HUES64 (cell line): ENCODE data around the gene NHSL2.

Experiments used
- H3K27ac ChIP-seq: 2 replicates; pipeline ENCODE4 v1.7.0; 2013; ENCODE audit warnings: low read depth, low read length, inconsistent platforms
- H3K27me3 ChIP-seq: 2 replicates; pipeline ENCODE4 v1.6.1; 2013; ENCODE audit warnings: mild to moderate bottlenecking, low read length; ENCODE audit not compliant: insufficient read depth
- H3K36me3 ChIP-seq: 2 replicates; pipeline ENCODE4 v1.6.1; 2013; ENCODE audit warnings: mild to moderate bottlenecking, low read length; ENCODE audit not compliant: insufficient read depth
- H3K4me1 ChIP-seq: 2 replicates; pipeline ENCODE4 v1.6.1; 2013; ENCODE audit warnings: mild to moderate bottlenecking, low read length, moderate library complexity; ENCODE audit not compliant: insufficient read depth
- H3K4me3 ChIP-seq: 2 replicates; pipeline ENCODE4 v1.5.1; 2013; ENCODE audit warnings: mild to moderate bottlenecking, low read length, moderate library complexity
- H3K9ac ChIP-seq: 2 replicates; pipeline ENCODE4 v1.6.1; 2013; ENCODE audit warnings: mild to moderate bottlenecking, low read depth, low read length
- H3K9me3 ChIP-seq: 2 replicates; pipeline ENCODE4 v1.6.1; 2013; ENCODE audit warnings: low read depth, low read length; ENCODE audit not compliant: insufficient read depth
- whole genome bisulfite sequencing: fragments of 150-250, 120-280 bp; methylation state at CpG from one replicate; pipeline ENCODE4 v1.1.7; 2013; ENCODE audit warnings: missing lambda C conversion rate; 5-methylcytosine and 5-hydroxymethylcytosine counted together

The NHSL2 gene

DNA sequence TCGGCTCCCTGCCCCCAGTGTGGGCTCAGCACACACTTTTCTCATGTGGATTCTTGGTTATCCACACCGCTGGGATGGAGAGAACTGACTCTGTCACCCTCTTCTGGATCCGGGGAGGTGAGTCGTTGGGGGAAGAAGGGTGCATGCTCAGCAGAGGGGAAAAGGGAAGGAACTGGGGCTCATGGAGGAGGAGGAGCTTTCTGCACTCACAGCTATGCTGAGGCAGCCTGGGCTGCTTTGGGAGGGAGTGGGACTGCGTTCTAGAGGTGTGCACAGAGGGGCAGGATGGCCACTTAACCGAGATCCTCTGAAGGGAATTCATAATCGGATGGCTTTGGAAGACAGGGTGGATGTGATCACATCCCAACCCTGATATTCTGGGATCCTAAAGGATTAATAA lies 169.5 kb downstream of the NHSL2 start:
- Histone ChIP-seq H3K36me3 (no peaks in the 10 kb centered on the region), H3K4me1 (peaks cover 12% of the 10 kb centered on the region; the same call in 1 of the 2 replicates), H3K9me3 (no peaks in the 10 kb centered on the region), H3K27me3 (no peaks in the 10 kb centered on the region), H3K9ac (no peak overlapping the region), H3K4me3 (no peak overlapping the region; the same call in 1 of the 2 replicates), H3K27ac (no peak overlapping the region)
- 90% methylated on average over 7 of the region's 7 CpGs for WGBS

DNA sequence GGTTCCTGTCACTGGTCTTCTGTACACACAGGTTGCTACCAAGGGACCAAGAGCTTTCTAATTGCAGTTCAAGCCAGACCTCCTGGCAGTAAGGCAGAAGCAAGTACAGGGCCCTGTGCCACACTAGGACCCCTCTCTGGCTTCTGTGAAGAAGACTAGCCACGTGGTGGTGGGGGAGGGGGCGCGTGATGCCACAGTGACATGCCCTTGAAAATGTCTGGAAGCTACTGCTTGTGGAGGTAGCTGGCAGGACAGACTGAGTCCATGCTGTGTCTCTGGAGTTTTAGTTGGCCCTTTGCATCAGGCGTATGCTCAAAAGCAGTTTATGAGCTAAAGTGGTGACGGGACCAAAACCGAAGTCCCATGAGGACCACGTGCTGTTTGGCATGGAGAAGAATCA lies 170.2 kb downstream of the NHSL2 start:
- WGBS = 92% methylated on average over 7 of the region's 7 CpGs
- Histone ChIP-seq H3K9ac (no peak overlapping the region), H3K36me3 (no peaks in the 10 kb centered on the region), H3K27ac (no peak overlapping the region), H3K4me3 (no peak overlapping the region), H3K27me3 (no peaks in the 10 kb centered on the region), H3K9me3 (no peaks in the 10 kb centered on the region), H3K4me1 (peaks cover 12% of the 10 kb centered on the region; the same call in 1 of the 2 replicates)

DNA sequence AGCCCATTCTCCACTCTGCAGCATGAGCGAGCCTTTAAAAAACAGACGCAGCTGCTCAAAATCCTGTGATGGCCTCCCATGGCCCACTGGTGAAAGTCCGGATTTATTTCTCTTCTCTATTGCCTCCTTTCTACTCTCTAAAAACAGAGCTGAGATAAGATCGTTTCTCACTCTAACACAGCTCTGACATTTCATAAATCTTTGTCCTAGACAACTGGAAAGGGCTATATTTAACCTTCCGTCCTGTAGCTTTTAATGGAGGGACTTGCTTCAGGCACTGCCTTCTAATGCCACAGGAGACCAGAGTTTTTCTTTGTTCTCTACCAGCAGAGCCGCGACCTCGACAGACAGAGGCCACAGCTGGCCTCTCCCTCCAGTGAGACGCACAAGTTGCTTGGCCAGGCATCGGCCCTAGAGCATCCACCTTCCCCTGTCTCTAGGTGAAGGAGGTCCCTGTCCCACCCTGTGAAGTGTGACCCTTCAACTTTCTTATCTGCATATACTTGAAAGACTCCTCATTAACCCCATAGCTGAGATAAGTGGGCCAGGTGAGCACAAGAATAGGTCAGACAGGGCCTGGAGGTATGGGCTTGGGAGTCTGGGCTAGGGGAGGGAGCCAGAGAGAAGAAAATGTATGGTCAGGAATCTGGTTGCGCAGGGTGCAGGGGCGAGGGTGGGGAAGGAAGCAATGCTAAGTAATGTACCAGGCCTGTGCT lies 171.1 kb downstream of the NHSL2 start:
- WGBS = 94% methylated on average over 12 of the region's 12 CpGs
- Histone ChIP-seq H3K9me3 (no peaks in the 10 kb centered on the region), H3K4me1 (peaks cover 12% of the 10 kb centered on the region; the same call in 1 of the 2 replicates), H3K27ac (no peak overlapping the region), H3K27me3 (no peaks in the 10 kb centered on the region), H3K36me3 (no peaks in the 10 kb centered on the region), H3K4me3 (no peak overlapping the region), H3K9ac (no peak overlapping the region)

DNA sequence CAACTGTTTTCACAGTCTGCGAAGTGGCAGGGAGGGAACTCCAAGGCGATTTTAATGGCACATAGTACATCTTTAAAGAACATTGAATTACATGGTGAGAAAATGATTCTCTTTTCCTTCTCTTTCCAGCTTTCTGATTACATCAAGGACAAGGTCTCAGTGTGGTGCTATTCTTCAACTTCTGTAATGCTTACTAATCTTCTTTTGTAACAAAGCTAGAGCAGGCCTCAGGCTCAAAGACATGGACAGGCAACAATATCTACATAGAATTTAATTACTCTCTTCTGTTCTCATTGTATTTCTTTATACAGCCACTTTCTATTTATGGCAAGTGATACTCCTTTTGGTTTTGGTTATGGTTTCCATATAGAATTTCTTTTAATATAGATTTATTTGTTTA lies 172.6 kb downstream of the NHSL2 start:
- Histone ChIP-seq H3K9me3 (no peaks in the 10 kb centered on the region), H3K27ac (no peak overlapping the region), H3K9ac (no peak overlapping the region), H3K4me1 (peaks cover 12% of the 10 kb centered on the region; the same call in 1 of the 2 replicates), H3K4me3 (no peak overlapping the region), H3K36me3 (no peaks in the 10 kb centered on the region), H3K27me3 (no peaks in the 10 kb centered on the region)
- 100% methylated on average over 2 of the region's 2 CpGs for WGBS

DNA sequence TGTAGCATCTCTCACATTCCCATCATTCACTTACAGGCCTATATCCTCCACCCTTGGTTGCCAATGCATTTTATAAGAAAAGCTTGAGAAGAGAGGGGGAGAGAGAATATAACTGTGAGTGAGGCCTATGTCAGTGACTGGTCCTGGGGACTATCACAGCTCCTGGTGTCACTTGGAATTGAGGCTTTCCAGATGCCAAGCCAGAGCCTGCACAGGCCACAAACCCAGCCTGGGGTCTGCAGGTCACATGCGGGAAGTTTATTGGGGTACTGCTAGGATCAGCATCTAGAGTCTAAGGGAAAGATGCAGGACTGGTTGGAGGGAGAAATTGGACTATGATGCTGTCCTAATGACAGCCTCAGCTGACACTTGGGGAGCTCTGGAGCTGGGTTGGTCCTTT lies 173.5 kb downstream of the NHSL2 start:
- Histone ChIP-seq H3K9me3 (no peaks in the 10 kb centered on the region), H3K27me3 (no peaks in the 10 kb centered on the region), H3K9ac (no peak overlapping the region), H3K27ac (no peak overlapping the region), H3K36me3 (no peaks in the 10 kb centered on the region), H3K4me1 (peaks cover 10% of the 10 kb centered on the region; the same call in 1 of the 2 replicates), H3K4me3 (no peak overlapping the region)
- 80% methylated on average over 1 of the region's 1 CpG for WGBS

DNA sequence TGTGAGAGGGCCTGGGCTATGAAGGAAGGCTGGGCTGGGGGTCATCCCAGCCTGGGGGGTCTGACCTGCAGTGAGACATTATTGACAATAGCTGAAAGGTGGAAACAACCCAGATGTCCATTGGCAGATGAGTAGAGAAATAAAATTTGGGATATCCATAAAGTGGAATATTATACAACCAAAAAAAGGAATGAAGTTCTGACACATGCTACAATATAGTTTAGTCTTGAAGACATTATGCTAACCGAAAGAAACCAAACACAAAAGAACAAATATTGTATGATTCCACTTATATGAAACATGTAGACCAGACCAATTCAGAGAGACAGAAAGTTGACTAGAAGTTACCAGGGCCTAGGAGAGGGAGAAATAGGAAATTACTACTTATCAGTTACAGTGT lies 176.3 kb downstream of the NHSL2 start:
- Histone ChIP-seq H3K36me3 (no peaks in the 10 kb centered on the region), H3K4me1 (no peaks in the 10 kb centered on the region), H3K27ac (no peak overlapping the region), H3K9me3 (no peaks in the 10 kb centered on the region), H3K9ac (no peak overlapping the region), H3K27me3 (no peaks in the 10 kb centered on the region), H3K4me3 (no peak overlapping the region)
- WGBS = no CpG with 5 or more reads among the region's 1 CpG

DNA sequence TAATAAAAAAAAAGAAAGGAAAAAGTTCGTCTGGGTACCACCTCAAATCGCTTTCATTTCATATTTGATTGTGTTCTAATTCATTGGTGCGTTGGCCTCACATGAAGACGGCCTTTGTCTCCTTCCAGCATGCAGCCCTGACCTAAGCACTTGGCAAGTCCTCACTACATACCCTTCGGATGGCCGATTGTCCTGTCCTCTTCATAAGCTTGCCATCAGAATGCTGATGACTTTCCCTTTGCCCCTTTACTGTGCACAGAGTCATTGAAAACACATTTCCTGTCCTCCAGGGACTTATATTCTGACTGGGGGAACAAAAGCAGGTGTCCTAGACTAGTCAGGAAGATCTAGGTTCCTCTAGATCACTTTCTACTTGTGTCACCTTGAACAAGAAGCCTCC lies 178.1 kb downstream of the NHSL2 start:
- H3K4me1 ChIP-seq = no peaks in the 10 kb centered on the region
- no peaks in the 10 kb centered on the region for H3K36me3 ChIP-seq
- H3K9ac ChIP-seq = no peak overlapping the region
- H3K27ac ChIP-seq = no peak overlapping the region
- WGBS = 95% methylated on average over 6 of the region's 6 CpGs
- H3K4me3 ChIP-seq = no peak overlapping the region
- H3K9me3 ChIP-seq = no peaks in the 10 kb centered on the region
- H3K27me3 ChIP-seq = no peaks in the 10 kb centered on the region

DNA sequence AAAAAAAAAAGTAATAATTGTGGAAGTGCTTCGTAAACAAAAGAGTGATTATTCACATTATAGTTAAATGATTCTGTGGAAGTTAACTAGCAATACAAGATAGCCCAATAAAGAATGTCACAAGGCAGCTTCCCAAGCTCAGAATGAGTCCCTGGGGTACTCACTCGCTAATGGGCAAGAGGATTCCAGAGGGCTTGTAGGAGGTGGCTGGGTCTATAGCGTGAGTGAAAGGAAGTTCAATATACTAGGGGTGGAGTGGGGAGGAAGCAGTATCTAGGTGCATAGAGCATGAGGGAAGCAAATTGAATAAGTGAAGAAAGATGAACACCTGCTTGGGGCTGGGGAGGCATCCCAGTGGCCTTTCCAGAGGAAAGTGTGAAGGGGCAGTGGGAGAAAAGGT lies 178.6 kb downstream of the NHSL2 start:
- WGBS = 85% methylated on average over 2 of the region's 3 CpGs
- H3K27me3 ChIP-seq = no peaks in the 10 kb centered on the region
- H3K9ac ChIP-seq = no peak overlapping the region
- no peaks in the 10 kb centered on the region for H3K36me3 ChIP-seq
- H3K27ac ChIP-seq = no peak overlapping the region
- H3K4me1 ChIP-seq = no peaks in the 10 kb centered on the region
- H3K4me3 ChIP-seq = no peak overlapping the region
- no peaks in the 10 kb centered on the region for H3K9me3 ChIP-seq

DNA sequence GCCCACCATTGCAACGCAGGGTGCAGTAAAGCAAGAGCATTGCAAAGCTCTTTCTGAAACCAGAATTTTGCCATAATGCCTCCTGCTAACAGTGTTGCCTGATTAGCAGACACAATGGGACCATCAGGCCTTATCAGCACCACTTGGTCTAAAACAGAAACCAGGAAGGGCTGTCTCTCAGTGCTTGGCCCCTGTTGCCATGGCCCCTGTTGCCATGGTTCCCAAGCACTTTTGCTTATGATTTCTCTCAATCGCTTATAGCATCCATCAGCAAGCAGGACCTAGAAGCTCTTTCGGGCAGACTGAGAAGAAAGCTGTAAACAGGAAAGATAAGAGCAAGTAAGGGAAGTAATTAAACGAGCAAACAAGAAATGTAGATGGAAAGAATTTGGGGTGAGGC lies 184.2 kb downstream of the NHSL2 start:
- H3K27ac ChIP-seq = no peak overlapping the region
- WGBS = 86% methylated on average over 4 of the region's 4 CpGs

DNA sequence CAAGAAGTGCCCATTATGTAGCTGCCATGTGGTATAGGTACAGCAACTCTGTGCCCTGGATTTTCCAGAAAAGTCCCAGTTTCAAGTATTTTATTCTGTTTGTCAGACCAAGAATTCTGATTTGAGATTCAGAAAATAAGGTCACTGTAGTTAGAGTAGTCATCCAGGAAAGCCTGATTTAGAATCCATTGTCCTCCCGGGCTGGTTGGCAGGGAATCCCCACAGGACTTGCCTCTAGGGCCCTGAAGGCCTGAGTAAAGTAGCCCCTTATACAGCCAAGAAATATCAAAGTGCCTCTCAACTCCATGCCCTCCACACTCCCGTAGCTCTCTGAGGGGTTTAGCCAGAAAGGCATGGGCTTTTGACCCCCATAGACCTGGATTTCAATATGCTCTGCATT lies 184.7 kb downstream of the NHSL2 start:
- no peak overlapping the region for H3K27ac ChIP-seq
- no peak overlapping the region for H3K9ac ChIP-seq
- H3K36me3 ChIP-seq = no peaks in the 10 kb centered on the region
- H3K4me3 ChIP-seq = no peak overlapping the region
- H3K9me3 ChIP-seq = no peaks in the 10 kb centered on the region
- H3K4me1 ChIP-seq = peaks cover 13% of the 10 kb centered on the region; the same call in 1 of the 2 replicates
- H3K27me3 ChIP-seq = no peaks in the 10 kb centered on the region
- WGBS = 83% methylated on average over 2 of the region's 2 CpGs

More for the DNA sequence above, 184.2 kb downstream of the NHSL2 start:
- peaks cover 9% of the 10 kb centered on the region; the same call in 1 of the 2 replicates for H3K4me1 ChIP-seq
- H3K9ac ChIP-seq = no peak overlapping the region
- no peaks in the 10 kb centered on the region for H3K27me3 ChIP-seq
- no peaks in the 10 kb centered on the region for H3K9me3 ChIP-seq
- no peak overlapping the region for H3K4me3 ChIP-seq
- H3K36me3 ChIP-seq = no peaks in the 10 kb centered on the region

DNA sequence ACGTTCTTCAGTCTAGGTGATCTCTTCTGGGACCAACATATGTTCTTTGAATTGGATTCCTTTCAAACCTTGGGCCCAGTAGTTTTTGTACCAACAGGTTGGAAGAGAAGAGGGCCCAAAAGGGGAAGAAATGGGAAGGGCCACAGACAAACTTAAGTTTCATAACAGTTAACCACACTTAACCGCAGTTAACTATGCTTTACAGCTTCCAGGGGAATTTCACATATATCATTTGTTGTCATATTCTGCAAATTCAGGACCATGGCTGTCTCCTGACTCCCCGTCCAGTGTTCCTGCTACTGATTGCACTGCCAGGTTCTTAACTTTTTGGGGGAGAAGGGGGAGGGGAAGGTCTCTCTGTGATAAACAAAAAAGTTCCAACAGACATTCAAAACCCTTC lies 186.5 kb downstream of the NHSL2 start:
- Histone ChIP-seq H3K9ac (no peak overlapping the region), H3K9me3 (no peaks in the 10 kb centered on the region)
- WGBS = 96% methylated on average over 3 of the region's 3 CpGs

More for the DNA sequence above, 186.5 kb downstream of the NHSL2 start:
- Histone ChIP-seq H3K4me1 (peaks cover 17% of the 10 kb centered on the region; the same call in 1 of the 2 replicates), H3K4me3 (no peak overlapping the region), H3K27me3 (no peaks in the 10 kb centered on the region), H3K27ac (no peak overlapping the region), H3K36me3 (no peaks in the 10 kb centered on the region)
